ENCODE data around the gene VIPR1. TPM values are rescaled to one million over a fixed set of nuclear protein-coding genes. Genes with fewer than 3 reads are reported as not detected.

VIPR1 gene
- total and polyA plus RNA-seq, 2 donors from 2014 or later: 4.9 to 5.3 TPM

- intact Hi-C loops (cut with DNase I): no loop called here
- Histone ChIP-seq H3K4me1 (ENCODE audit: control insufficient read depth in 2 of 3, insufficient read depth in 2 of 3, low read depth in 1 of 3, low read length in 3 of 3) (peaks cover 0 to 4% (median 4%) of the 10 kb centered on the region in 3 donors), H3K9me3 (ENCODE audit: control insufficient read depth in 2 of 3, insufficient read depth in 1 of 3, low read length in 3 of 3) (no peaks in the 10 kb centered on the region), H3K9ac (ENCODE audit: low read length in 3 of 3) (no peak overlapping the region), H3K4me3 (ENCODE audit: low read length in 3 of 3) (no peak overlapping the region), H3K27ac (ENCODE audit: low read depth in 2 of 2, low read length in 2 of 2) (peak overlapping the region in 1 of 2 donors; percentile 41), H3K36me3 (ENCODE audit: control insufficient read depth in 2 of 3, insufficient read depth in 3 of 3, low read length in 3 of 3) (no peaks in the 10 kb centered on the region), H3K27me3 (ENCODE audit: control insufficient read depth, insufficient read depth, low read length) (no peaks in the 10 kb centered on the region)
- no peak for FAIRE-seq
- DNase-seq: peak in 2 of 5 donors; percentile 4 to 8
- no peak for TF ChIP-seq CTCF (IDR thresholded peaks at IDR 0.05; ENCODE audit: borderline replicate concordance, extremely low read depth, insufficient read depth)
These were observed 13.1 kb upstream of the VIPR1 start for GRCh38 chr3:42489116-42489936.

GRCh38 chr3:42489937-42490227 lies 12.6 kb upstream of the VIPR1 start:
- no peak for FAIRE-seq
- H3K9ac ChIP-seq (ENCODE audit: low read length in 3 of 3): no peak overlapping the region

GRCh38 chr3:42490243-42490642 lies 12.2 kb upstream of the VIPR1 start:
- Histone ChIP-seq H3K27ac (ENCODE audit: low read depth in 2 of 2, low read length in 2 of 2) (peak overlapping the region in 1 of 2 donors; percentile 41), H3K9ac (ENCODE audit: low read length in 3 of 3) (no peak overlapping the region), H3K36me3 (ENCODE audit: control insufficient read depth in 2 of 3, insufficient read depth in 3 of 3, low read length in 3 of 3) (no peaks in the 10 kb centered on the region), H3K9me3 (ENCODE audit: control insufficient read depth in 2 of 3, insufficient read depth in 1 of 3, low read length in 3 of 3) (no peaks in the 10 kb centered on the region), H3K4me3 (ENCODE audit: low read length in 3 of 3) (no peak overlapping the region), H3K4me1 (ENCODE audit: control insufficient read depth in 2 of 3, insufficient read depth in 2 of 3, low read depth in 1 of 3, low read length in 3 of 3) (peaks cover 0 to 4% (median 4%) of the 10 kb centered on the region in 3 donors), H3K27me3 (ENCODE audit: control insufficient read depth, insufficient read depth, low read length) (no peaks in the 10 kb centered on the region)
- DNase-seq (peak in 2 of 5 donors; percentile 5 to 9), FAIRE-seq (no peak)
- intact Hi-C loops (cut with DNase I): no loop called here
- no peak for TF ChIP-seq CTCF (IDR thresholded peaks at IDR 0.05; ENCODE audit: borderline replicate concordance, extremely low read depth, insufficient read depth)

More at GRCh38 chr3:42489937-42490227, 12.6 kb upstream of the VIPR1 start:
- no peak for DNase-seq
- peaks cover 0 to 4% (median 4%) of the 10 kb centered on the region in 3 donors for H3K4me1 ChIP-seq (ENCODE audit: control insufficient read depth in 2 of 3, insufficient read depth in 2 of 3, low read depth in 1 of 3, low read length in 3 of 3)
- no peaks in the 10 kb centered on the region for H3K27me3 ChIP-seq (ENCODE audit: control insufficient read depth, insufficient read depth, low read length)
- H3K9me3 ChIP-seq (ENCODE audit: control insufficient read depth in 2 of 3, insufficient read depth in 1 of 3, low read length in 3 of 3): no peaks in the 10 kb centered on the region
- peak overlapping the region in 1 of 2 donors; percentile 41 for H3K27ac ChIP-seq (ENCODE audit: low read depth in 2 of 2, low read length in 2 of 2)
- no peak for TF ChIP-seq CTCF (IDR thresholded peaks at IDR 0.05; ENCODE audit: borderline replicate concordance, extremely low read depth, insufficient read depth)
- no peak overlapping the region for H3K4me3 ChIP-seq (ENCODE audit: low read length in 3 of 3)
- no peaks in the 10 kb centered on the region for H3K36me3 ChIP-seq (ENCODE audit: control insufficient read depth in 2 of 3, insufficient read depth in 3 of 3, low read length in 3 of 3)
- intact Hi-C loops (cut with DNase I): no loop called here

All from kidney (tissue), 14 donors.